ENCODE measurements around the gene ST6GALNAC3. TPM values are rescaled to one million over a fixed set of nuclear protein-coding genes. Genes with fewer than 3 reads are reported as not detected.
A peak's percentile ranks its signal among the peaks of the same experiment; 100 is the strongest.
"Not testable (repeated sequence)": the region's sequence is repeated elsewhere in the genome, so short reads cannot be mapped to it uniquely, and the experiment has no call there.

Gene ST6GALNAC3
- total and polyA plus RNA-seq, 2 donors from 2014 or later: 8.8 to 15.8 TPM

DNA sequence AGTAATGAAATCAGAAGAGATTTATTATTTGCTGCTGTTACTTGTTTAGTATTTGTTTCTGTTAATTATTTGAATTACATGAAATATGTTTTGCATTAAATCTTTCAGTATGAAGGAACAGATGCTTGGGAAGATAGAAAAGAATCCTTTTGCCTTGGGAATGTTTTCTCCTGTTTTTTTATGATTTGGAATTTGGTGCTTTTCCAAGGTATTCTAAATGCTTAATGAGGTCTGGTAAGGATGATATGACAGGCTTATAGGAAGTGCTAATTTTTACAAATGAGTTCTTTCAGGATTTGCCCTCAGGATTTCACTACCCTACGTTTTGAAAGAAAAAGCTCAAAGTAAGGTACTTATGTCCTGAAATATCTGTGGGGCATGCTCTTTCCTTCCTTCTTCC is 25.6 kb upstream of the ST6GALNAC3 start:
- H3K36me3 ChIP-seq (ENCODE audit: control insufficient read depth in 2 of 3, insufficient read depth in 3 of 3, low read length in 3 of 3): no peaks in the 10 kb centered on the region
- no peak for FAIRE-seq

DNA sequence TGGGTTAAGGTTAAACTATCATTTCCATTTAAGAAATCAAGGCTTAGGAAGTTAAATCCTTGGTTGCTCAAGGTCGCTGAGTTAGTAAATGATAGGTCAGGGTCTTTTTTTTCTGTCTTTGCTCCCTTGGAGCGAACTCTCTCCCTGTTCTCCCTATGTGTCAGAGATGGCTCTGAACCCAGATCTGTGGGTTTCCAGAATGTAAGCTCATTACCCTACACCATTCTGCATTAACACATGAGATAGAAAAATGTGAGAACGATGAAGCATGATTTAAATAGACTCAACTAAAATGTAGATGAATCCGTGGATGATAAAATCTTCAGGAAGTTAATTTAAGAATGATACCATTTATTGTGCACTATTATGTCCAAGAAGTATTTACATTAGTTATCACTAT is 25.0 kb upstream of the ST6GALNAC3 start:
- intact Hi-C loops (cut with DNase I): no loop called here
- Histone ChIP-seq H3K9ac (ENCODE audit: low read length in 3 of 3) (no peak overlapping the region), H3K9me3 (ENCODE audit: control insufficient read depth in 2 of 3, insufficient read depth in 1 of 3, low read length in 3 of 3) (no peaks in the 10 kb centered on the region), H3K27me3 (ENCODE audit: control insufficient read depth, insufficient read depth, low read length) (no peaks in the 10 kb centered on the region), H3K4me1 (ENCODE audit: control insufficient read depth in 2 of 3, insufficient read depth in 2 of 3, low read depth in 1 of 3, low read length in 3 of 3) (peaks cover 0 to 3% (median 0%) of the 10 kb centered on the region in 3 donors), H3K4me3 (ENCODE audit: low read length in 3 of 3) (no peak overlapping the region), H3K36me3 (ENCODE audit: control insufficient read depth in 2 of 3, insufficient read depth in 3 of 3, low read length in 3 of 3) (no peaks in the 10 kb centered on the region), H3K27ac (ENCODE audit: low read depth in 2 of 2, low read length in 2 of 2) (no peak overlapping the region)
- TF ChIP-seq, protein P1, sequence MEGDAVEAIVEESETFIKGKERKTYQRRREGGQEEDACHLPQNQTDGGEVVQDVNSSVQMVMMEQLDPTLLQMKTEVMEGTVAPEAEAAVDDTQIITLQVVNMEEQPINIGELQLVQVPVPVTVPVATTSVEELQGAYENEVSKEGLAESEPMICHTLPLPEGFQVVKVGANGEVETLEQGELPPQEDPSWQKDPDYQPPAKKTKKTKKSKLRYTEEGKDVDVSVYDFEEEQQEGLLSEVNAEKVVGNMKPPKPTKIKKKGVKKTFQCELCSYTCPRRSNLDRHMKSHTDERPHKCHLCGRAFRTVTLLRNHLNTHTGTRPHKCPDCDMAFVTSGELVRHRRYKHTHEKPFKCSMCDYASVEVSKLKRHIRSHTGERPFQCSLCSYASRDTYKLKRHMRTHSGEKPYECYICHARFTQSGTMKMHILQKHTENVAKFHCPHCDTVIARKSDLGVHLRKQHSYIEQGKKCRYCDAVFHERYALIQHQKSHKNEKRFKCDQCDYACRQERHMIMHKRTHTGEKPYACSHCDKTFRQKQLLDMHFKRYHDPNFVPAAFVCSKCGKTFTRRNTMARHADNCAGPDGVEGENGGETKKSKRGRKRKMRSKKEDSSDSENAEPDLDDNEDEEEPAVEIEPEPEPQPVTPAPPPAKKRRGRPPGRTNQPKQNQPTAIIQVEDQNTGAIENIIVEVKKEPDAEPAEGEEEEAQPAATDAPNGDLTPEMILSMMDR (IDR thresholded peaks at IDR 0.05; ENCODE audit: borderline replicate concordance, extremely low read depth, insufficient read depth): no peak
- no peak for DNase-seq
- FAIRE-seq: no peak

More for the DNA sequence above, 25.6 kb upstream of the ST6GALNAC3 start:
- Histone ChIP-seq H3K9me3 (ENCODE audit: control insufficient read depth in 2 of 3, insufficient read depth in 1 of 3, low read length in 3 of 3) (no peaks in the 10 kb centered on the region), H3K4me1 (ENCODE audit: control insufficient read depth in 2 of 3, insufficient read depth in 2 of 3, low read depth in 1 of 3, low read length in 3 of 3) (peaks cover 0 to 3% (median 0%) of the 10 kb centered on the region in 3 donors), H3K9ac (ENCODE audit: low read length in 3 of 3) (no peak overlapping the region), H3K27me3 (ENCODE audit: control insufficient read depth, insufficient read depth, low read length) (no peaks in the 10 kb centered on the region), H3K27ac (ENCODE audit: low read depth in 2 of 2, low read length in 2 of 2) (no peak overlapping the region), H3K4me3 (ENCODE audit: low read length in 3 of 3) (no peak overlapping the region)
- TF ChIP-seq, protein P1 (IDR thresholded peaks at IDR 0.05; ENCODE audit: borderline replicate concordance, extremely low read depth, insufficient read depth): no peak
- intact Hi-C loops (cut with DNase I): no loop called here
- DNase-seq: no peak

DNA sequence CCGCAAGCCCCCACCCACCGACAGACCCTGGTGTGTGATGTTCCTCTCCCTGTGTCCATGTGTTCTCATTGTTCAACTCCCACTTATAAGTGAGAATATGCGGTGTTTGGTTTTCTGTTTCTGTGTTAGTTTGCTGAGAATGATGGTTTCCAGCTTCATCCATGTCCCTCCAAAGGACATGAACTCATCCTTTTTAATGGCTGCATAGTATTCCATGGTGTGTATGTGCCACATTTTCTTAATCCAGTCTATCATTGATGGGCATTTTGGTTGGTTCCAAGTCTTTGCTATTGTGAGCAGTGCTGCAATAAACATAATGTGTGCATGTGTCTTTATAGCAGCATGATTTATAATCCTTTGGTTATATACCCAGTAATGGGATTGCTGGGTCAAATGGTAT is 24.5 kb upstream of the ST6GALNAC3 start:
- H3K27ac ChIP-seq (ENCODE audit: low read depth in 2 of 2, low read length in 2 of 2); H3K36me3 ChIP-seq (ENCODE audit: control insufficient read depth in 2 of 3, insufficient read depth in 3 of 3, low read length in 3 of 3); FAIRE-seq; H3K4me3 ChIP-seq (ENCODE audit: low read length in 3 of 3); H3K4me1 ChIP-seq (ENCODE audit: control insufficient read depth in 2 of 3, insufficient read depth in 2 of 3, low read depth in 1 of 3, low read length in 3 of 3); H3K9me3 ChIP-seq (ENCODE audit: control insufficient read depth in 2 of 3, insufficient read depth in 1 of 3, low read length in 3 of 3); H3K9ac ChIP-seq (ENCODE audit: low read length in 3 of 3); H3K27me3 ChIP-seq (ENCODE audit: control insufficient read depth, insufficient read depth, low read length); intact Hi-C loops (cut with DNase I); DNase-seq: not testable (repeated sequence)

DNA sequence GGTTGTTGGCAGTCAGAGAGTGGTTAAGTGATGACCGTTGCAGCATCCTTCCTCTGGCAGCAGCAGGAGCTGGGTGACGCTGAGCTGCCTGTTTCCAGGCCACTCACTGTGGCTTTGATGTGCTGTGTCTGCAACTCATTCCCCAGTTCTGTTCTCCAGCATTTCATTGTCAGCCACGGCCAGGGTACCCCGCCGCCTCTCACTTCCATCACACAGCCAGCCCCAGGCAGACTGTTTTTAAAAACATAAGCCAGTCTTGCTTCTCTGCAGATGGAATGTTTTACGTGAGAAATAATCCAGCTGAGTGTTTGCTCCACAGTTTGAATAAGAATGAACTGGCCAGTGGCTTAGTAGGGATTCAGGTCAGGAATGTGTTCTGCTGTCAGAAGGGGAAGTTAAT is 21.5 kb upstream of the ST6GALNAC3 start:
- Histone ChIP-seq H3K9me3 (ENCODE audit: control insufficient read depth in 2 of 3, insufficient read depth in 1 of 3, low read length in 3 of 3) (no peaks in the 10 kb centered on the region), H3K4me1 (ENCODE audit: control insufficient read depth in 2 of 3, insufficient read depth in 2 of 3, low read depth in 1 of 3, low read length in 3 of 3) (peaks cover 0 to 3% (median 0%) of the 10 kb centered on the region in 3 donors), H3K27ac (ENCODE audit: low read depth in 2 of 2, low read length in 2 of 2) (no peak overlapping the region), H3K27me3 (ENCODE audit: control insufficient read depth, insufficient read depth, low read length) (no peaks in the 10 kb centered on the region), H3K9ac (ENCODE audit: low read length in 3 of 3) (no peak overlapping the region), H3K4me3 (ENCODE audit: low read length in 3 of 3) (no peak overlapping the region), H3K36me3 (ENCODE audit: control insufficient read depth in 2 of 3, insufficient read depth in 3 of 3, low read length in 3 of 3) (no peaks in the 10 kb centered on the region)
- intact Hi-C loops (cut with DNase I): no loop called here
- peak in 1 of 5 donors; percentile 67 for DNase-seq
- TF ChIP-seq, protein P1 (IDR thresholded peaks at IDR 0.05; ENCODE audit: borderline replicate concordance, extremely low read depth, insufficient read depth): no peak
- FAIRE-seq: no peak

Data from kidney (tissue), 14 donors.